GM21723 (cell line): ENCODE measurements around the gene PLCH1.

Source experiments
- ATAC-seq: cut with Tn5 transposase; IDR thresholded peaks from one replicate; pipeline ENCODE4 v1.9.1; 2021; ENCODE audit warnings: mild to moderate bottlenecking, moderate library complexity; ENCODE audit not compliant: unreplicated experiment

Gene PLCH1

DNA sequence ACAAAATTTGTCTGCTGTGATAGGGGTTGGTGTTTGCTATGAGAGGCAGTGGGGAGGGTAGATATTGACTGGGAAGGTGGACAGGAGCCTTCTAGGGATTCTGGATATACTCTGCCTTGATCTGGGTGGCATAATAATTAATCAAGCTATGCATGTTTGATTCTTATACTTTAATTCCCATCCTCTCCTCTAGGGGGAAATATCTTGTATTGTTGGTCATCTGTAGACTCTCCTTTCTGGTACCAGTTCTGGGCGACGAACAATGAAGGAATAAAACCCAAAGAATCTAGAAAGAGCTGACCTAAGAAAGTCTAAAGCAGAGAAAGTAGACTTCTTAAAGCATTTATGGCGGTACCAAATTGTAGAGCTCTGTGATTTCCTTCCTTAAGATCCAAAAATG lies 253.2 kb downstream of the PLCH1 start:
- no peak for ATAC-seq

DNA sequence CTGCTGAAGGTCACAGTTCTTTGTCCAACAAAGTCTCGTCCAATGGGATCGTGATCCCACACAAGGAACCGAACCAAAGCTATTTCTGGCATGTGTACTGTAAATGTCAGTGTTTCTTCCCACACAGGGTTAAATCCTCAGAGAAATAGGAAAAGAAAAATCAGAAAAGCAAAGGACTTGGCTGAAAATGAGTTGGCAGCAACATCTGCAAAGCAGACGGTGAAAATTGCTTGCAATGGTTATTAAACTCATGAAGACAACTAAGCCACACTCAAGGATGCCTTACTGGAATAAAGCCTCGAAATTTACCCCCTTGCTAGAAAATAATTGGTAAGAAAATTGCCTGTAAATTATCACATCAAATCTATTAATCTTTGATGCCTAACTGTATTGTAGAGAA lies 256.2 kb downstream of the PLCH1 start:
- no peak for ATAC-seq

DNA sequence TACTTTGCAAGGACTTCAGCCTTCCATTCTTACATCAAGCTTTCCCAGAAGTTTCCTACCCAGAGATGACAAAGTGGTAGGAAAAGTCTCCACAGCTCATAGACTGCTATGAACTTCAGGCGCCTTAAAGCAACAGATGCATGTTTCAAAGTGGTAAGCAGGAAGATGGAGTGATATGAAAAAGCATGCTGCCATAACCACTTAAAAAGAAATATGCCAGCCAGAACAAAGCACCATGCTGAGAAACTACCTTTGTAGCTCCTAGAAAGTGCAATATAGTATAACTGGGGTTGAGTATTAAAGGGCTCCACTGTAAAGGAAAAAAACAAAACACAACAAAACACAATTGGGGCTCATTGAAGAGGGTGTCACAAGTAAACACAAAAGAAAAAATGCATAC lies 259.0 kb downstream of the PLCH1 start:
- ATAC-seq: no peak

DNA sequence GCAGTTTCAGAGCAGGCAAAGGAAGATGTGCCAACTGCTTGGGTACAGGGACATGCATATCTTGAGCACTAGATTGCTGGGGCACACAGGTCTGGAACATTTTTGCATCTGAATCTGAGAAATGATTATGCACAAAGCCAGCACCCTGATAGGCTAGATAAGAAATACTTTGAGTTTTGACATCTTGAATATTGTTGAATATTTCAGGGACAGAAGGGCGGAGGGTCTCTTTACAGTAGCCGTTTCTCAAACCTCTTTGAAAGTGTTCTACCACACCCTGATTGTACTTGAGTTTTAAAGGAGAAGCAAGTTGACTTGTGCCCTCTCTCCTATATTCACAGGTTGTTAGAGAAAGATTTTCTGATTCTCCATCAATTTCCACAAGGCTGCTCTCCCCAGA lies 263.3 kb downstream of the PLCH1 start:
- no peak for ATAC-seq

DNA sequence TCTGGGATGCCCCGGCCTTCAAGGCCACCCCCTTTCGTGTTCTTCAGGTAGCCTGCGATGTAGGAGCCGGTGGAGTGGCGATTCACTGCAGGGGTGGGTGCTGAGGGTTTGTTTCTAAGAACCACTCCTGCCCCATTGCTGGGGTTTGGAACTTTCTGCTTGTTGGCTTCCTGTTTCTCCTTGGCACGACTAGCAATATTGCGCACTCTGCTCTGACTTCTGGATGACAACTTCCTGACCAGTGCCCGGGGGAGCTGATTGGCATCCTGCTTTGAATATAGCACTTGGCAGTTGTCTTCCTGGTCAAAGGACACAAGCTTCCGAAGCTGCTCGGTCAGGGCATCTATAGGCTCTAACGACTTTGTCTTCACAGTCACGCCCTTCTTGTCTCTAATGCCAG lies 263.8 kb downstream of the PLCH1 start:
- ATAC-seq: no peak

DNA sequence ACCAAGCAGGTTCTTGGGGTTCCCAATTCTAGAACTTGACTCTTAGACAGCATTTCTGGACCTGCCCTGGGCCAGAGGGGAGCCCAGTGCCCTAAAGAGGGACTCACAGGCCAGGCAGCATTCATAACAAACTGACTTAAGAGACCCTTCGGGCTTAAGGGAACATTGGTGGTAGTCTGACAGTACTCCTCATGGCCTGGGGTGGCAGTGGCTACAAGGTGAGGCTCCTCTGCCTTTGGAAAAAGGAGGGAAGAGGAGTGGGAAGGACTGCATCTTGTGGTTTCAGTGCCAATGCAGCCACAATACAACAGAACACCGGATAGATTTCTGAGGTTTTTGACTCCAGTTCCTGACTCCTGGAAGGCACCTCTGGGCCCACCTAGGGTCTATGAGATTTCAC lies 279.2 kb downstream of the PLCH1 start:
- no peak for ATAC-seq

DNA sequence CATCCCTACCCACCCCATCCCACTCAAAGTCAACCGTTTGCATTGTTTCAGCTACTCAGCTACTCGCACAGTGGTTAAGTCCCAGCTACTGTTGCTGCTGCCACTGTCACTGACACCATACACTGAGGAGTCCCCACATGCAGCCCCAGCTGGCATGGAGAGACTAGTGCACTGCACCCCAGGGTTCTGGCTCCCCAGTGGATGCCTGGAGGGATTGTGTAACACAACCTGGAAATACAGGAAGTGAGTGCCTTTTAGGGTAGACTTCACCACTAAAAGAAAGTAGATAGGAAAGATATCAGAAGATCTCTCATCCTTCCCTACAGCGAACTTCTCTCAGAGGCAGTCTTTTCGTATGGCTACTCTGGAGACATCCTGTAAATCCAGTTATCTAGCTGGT lies 282.2 kb downstream of the PLCH1 start:
- ATAC-seq: no peak

DNA sequence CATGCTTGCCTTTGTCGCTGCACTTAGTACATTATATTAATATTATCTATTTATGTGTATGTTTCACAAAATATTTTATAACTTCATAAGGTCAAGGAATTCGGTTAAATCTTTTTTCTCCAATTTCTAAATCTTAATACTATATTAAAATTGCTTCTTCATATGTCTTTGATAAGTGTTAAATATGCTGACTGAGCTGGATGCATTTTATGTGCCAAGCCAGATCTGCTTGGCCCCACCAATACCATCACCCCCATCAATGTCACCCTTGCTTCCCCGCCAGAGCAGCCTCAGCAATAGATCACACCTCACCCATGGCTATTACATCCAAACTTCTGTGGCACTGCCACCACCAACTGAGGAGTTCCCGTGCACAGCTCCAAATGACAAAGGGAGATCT lies 287.3 kb downstream of the PLCH1 start:
- no peak for ATAC-seq

DNA sequence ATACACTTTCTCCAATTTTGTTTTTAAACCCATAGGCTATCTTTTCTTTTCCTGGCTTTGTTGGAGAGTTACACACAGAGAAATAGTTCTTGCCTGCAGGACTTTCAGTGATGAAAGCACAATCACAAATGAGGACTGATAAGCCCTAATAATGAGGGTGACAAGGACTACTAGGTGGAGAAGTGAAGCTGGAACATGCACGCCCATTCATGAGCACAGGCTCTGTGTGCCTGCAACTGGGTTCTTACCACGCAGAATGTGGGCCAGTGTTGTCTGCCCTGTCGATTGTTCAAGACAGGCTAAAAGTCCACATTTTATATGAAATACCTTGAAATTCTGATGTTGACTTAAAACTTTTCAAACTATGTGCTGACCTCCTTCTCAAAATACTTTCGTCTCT lies 289.1 kb downstream of the PLCH1 start:
- no peak for ATAC-seq

DNA sequence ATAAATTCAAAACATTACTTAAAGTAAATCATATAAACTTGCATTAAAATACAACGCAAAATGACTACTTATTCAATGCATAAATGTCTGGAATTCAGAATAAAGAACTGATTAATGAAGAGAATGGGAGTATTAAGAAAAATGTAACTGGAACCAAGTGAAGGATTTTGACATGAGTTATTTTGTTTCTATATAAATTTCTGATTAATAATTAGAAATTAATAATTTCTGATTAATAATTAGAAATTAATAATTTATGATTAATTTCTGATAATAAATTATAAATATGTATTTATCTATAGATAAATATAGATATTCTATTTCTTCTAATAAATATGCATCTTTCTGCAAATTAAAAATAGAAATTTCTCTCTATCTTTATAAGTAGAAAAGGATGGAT lies 291.4 kb downstream of the PLCH1 start:
- ATAC-seq: no peak

DNA sequence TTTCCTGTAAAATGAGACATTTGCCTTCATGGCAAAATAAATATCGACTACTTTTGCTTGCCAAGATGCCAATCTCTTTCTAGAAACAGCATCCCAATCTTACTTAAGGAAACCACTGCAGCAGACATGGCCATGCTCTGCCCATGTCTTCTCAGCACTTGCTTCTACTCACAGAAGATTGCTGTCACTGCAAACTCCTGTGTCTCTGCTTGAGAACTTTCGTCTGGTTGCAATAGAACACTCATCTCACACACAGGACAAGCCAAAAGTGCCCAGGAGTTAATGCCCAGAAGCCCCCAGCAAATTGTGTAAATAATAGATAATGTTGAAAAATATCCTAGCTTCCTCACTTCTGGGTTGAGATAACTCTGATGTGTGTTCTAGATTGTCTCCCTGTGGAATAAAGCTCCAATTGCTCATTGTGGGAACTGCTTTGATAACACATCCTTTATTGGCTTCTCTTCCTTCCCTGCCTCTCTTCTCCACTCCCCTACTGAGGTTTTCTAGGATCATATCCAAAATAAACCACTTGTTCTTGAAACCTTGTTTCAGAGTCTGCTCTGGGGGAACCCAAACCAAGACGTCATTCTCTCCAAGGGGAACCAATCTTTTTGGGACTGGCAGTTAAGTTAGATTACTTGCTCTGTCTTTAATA lies 295.1 kb downstream of the PLCH1 start:
- ATAC-seq: no peak

DNA sequence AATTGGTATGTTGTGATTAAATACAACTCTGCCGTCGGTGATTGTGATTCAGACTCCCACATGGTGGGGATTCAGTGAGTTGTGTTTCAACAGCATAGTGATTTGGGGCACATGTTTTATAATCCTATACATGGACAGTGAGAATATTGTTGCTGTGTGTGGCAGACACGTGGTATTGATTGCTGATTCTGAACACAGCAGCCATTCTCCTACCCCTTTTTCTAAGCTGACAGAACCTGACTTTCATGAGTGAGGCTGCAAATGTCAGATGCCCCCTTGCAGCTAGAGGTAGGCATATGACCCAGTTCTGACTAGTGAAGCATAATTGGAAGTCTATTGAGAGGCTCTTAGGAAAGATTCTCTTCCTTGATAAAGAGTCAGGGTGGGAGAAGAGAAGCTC lies 296.3 kb downstream of the PLCH1 start:
- ATAC-seq: no peak

DNA sequence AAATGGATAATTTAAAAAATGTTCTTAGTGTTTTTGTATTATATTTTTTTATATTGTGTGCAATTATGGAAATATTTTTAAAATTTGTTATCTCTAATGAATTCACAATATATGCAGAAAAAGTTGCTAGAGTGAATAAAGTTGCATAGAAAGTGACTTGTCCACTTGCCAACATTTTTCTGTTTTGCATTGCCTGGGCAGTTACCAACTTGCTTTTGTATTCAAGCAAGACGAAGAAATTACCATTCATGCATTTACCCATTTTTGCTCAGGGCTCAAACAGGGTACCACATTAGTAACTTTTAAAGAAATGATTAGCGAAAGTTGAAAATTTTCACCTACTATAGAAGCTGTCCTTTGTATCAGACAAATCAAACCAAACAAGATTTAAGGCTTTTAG lies 298.5 kb downstream of the PLCH1 start:
- ATAC-seq: no peak

DNA sequence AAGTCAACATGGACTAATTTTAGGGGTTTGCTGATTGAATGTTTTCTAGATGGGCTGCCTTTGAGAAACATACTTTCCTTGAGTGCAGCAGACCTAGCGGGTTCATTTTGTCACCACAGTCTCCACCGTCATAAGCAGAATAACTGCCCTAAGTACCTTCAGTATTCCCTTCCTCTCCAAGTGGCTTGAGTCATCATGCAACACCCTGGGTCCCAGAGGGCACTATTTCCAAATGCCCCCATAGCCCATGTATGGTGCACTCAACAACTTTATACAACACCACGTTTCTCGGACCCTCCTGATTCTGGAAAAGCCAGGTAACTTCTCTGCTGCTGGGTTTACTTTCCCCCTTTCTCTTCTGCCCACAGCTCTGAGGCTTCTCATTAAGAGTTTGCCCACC lies 300.1 kb downstream of the PLCH1 start:
- ATAC-seq: no peak

DNA sequence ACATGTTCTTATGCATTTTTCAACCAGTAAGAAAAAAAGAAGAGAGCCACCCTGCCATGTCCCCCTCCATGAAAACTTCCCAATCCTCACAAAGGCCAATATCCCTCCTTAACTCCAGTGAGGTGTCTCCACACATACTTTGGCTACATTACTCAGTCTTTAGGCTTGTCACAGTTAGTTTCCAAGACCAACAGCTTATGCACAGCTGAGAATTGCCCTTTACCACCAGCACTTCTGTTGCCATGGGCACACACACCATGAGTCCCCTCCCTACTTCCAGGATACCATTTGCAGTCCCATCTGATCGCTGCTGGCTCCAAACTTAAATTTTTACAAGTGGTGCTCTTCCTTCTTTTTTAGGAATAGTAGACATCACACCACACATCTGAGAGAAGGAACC lies 301.1 kb downstream of the PLCH1 start:
- ATAC-seq: no peak

DNA sequence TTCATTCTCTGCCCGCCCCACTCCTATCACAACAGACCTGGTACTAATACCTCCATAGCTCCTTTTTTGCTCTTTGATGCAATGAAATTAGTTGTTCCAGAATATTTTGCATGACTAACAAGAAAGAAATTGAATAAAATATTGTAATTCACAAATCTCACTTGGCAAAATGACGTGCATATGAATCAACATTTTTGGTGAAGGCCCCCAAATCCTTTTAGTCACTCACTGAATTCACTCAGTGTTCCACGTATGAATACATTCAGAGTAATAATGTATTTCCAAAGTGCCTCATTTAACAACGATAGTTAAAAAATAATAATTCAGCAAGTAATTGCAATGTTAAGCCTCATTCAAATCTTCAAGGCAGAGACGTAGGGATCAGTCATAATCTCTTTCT lies 302.8 kb downstream of the PLCH1 start:
- no peak for ATAC-seq

DNA sequence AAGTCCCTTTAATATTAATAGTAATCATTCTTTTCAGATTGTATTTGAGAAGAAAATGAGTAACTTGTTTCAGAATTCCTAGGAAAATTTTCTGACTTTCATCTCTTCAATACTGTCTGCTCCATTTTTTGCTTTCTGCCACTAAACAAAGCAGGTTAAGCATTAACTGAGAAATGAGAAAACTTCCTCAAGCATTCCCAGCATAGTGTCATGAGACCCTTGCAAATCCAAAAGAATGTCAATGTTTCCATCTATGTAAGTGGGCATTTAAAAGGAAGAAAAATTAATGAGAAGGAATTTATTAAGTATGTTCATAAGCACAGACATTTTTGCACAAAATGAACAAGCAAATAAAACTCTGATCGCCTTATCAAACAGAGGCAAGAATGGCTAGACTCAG lies 303.4 kb downstream of the PLCH1 start:
- ATAC-seq: no peak

DNA sequence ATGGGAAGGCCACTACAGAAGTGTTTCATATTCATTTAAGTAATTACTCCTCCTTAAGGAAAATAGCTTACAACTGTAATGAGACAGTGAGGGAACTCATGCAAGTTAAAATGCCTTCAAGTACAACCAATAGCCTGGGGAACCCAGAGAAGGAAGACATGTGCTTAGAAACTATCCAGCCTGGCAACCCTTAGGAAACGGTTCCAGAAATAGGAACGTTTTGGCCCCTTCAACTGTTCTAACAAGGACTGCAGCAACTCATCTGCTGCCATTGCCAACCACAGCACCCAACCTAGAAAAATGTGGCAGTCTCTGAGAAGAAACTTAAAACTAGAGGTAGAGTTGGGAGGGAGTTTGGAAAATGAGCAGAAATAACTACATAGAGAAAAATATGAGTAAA lies 303.8 kb downstream of the PLCH1 start:
- ATAC-seq: no peak

DNA sequence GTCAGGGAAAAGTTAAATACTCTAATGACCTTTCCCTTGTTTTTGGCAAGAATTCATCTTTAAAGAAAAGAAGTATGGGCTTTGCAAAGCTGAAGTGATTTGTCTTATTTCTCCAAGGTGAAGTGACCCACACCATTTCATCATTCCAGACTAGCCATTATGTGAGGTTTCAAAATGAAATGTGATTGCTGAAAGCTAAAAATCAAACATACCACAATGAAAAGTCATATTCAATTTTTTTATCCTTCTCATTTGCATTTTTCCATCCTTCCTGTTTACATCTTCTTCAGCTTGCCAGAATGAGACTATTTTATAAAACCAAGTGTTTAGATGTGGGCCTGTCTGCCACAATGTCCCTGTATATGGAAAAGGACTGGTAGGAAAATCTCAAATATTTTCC lies 309.1 kb downstream of the PLCH1 start:
- ATAC-seq: no peak

DNA sequence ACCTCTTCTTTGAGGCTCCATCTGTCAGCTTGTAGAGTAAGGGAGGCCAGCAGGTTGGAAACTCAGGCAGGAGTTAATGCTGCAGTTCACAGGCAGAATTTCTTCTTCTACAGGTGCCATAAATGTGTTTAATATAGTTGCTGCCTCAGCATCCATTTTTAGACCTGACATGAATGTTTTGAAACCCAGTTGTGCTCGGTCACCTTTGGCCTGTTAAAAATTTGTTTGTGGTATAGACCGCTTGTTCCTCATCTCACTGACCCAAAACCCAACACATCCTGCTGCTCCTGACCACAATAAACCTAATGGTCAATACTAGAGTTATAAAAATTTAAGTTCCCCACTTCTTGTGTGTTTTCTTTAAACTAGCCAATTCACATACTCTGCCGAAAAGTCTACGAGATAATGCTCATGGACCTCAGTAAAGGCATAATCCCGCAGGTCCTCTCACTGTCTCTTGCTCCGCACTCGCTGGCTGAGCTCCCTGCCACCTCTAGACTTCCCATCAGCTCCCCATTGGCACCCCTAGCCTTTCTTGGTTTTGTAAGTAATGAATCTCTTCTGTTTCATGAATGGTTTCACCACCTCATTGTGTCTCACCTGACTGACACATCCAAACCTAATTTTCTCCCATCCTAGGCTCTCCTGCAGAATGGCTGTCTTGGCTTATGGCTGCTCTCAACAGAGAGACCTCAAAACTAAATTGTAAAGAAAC lies 312.9 kb downstream of the PLCH1 start:
- ATAC-seq: no peak

DNA sequence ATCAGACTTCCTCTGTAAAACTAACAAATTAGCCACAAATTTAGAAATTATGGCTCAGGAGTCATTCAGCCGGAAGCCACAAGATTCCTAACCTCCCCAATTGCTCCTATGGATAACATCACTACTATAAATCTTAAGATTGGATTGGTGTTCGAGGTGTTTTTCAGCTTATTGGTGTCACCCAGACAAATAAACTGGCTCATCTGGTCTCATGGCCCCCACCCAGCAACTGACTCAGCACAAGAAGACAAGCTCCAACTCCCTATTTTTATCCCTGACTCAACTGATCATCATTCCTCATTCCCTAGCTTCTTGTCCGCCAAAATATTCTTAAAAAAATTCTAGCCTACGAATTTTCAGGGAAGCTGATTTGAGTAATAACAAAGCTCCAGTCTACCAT lies 316.3 kb downstream of the PLCH1 start:
- no peak for ATAC-seq

DNA sequence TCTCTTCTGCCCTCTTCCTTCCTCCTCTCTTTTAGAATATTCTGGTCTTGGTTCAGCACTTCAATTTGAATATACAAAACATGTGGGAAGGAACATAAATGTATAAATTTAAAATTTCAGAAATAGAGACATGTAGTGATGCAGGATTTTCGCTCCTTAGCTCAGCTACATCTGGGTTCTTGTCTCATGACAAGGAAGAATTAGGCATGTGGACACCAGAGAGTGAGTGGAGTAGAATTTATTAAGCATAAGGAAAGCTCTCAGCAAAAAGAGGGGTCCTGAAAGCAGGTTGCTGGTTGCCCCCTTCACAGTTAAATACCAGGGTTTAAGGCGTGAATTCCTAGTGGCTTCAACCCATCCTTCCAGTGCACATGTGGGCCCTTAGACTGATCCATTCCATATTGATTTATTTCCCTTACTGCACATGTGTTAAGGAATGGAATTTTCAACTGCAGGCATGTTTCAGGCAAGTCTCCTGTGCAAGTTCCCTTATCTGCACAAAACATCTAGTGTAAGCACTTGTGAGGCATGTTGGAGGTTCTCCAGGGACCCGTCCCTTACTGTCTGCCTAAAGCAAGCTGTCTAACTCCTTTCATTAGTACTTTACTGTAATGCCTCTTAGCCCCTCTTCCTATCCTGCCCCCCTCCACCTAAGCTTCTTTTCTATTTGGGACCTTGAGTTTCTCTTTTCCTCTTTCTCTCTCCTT lies 318.2 kb downstream of the PLCH1 start:
- ATAC-seq: no peak
